Panc1 (cell line): ENCODE measurements around the gene EYA2. TPM values are rescaled to one million over a fixed set of nuclear protein-coding genes. Genes with fewer than 3 reads are reported as not detected.

ENCODE experiments used
- ATAC-seq: fragments of 200-7000 bp; cut with Tn5 transposase; 2 replicates; pipeline ENCODE4 v1.9.1; 2020; ENCODE audit warnings: mild to moderate bottlenecking, moderate library complexity
- BruUV-seq: library from RNA; stranded (reverse); fragments of 400-500 nt; replicated peaks from 2 replicates; lab custom pipeline; 2021; lab: Mats Ljungman, UMichigan
- CTCF ChIA-PET: fragments of 300-600 bp; sonication (Branson Sonifier 250); formaldehyde crosslinking; loops from one replicate; lab custom pipeline; 2022; ENCODE audit warnings: antibody characterized with exemption; lab: Charles Lee
- POLR2A ChIA-PET: fragments of 300-600 bp; sonication (Branson Sonifier 250); formaldehyde crosslinking; loops from one replicate; lab custom pipeline; 2022; ENCODE audit warnings: antibody characterized with exemption; lab: Charles Lee
- DNase-seq: peaks from one replicate; pipeline ENCODE4 v3.0.0-alpha.2; 2010; ENCODE audit warnings: low read depth, low spot score
- H3K27ac ChIP-seq: 2 replicates; pipeline ENCODE4 v1.5.1; 2011; ENCODE audit warnings: mild to moderate bottlenecking, low read length, inconsistent platforms
- H3K27me3 ChIP-seq: fragments of 200-500 bp; sonication (Bioruptor generic); 2 replicates; pipeline ENCODE4 v1.6.0; 2014; ENCODE audit warnings: low read length, inconsistent platforms; ENCODE audit not compliant: control insufficient read depth, insufficient read depth
- H3K36me3 ChIP-seq: fragments of 200-500 bp; sonication (Bioruptor generic); 2 replicates; pipeline ENCODE4 v1.5.1; 2014; ENCODE audit warnings: inconsistent platforms, mild to moderate bottlenecking, low read length, moderate library complexity; ENCODE audit not compliant: control insufficient read depth, insufficient read depth
- H3K4me1 ChIP-seq: 2 replicates; pipeline ENCODE4 v1.5.1; 2011; ENCODE audit warnings: inconsistent platforms, mild to moderate bottlenecking, low read length, moderate library complexity; ENCODE audit not compliant: control insufficient read depth, insufficient read depth
- H3K4me3 ChIP-seq, 2 experiments: 2 replicates each; pipeline ENCODE4 v1.5.1; 2011 to 2012; ENCODE audit warnings: low read depth in 2 of 2, low read length in 2 of 2, mild to moderate bottlenecking in 2 of 2, inconsistent platforms in 1 of 2, moderate library complexity in 1 of 2
- H3K9me3 ChIP-seq: fragments of 200-500 bp; sonication (Bioruptor generic); 2 replicates; pipeline ENCODE4 v1.5.1; 2014; ENCODE audit warnings: low read depth, mild to moderate bottlenecking, inconsistent platforms, low read length, moderate library complexity; ENCODE audit not compliant: control insufficient read depth, insufficient read depth
- POLR2AphosphoS5 ChIP-seq: IDR thresholded peaks from 2 replicates; pipeline ENCODE4 v1.6.1; 2012; ENCODE audit warnings: mild to moderate bottlenecking, low read depth, low read length, moderate library complexity
- SIN3A ChIP-seq: IDR thresholded peaks from 2 replicates; pipeline ENCODE4 v1.6.1; 2012; ENCODE audit warnings: low read depth, mild to moderate bottlenecking, low read length, moderate library complexity, borderline replicate concordance; ENCODE audit not compliant: insufficient read depth
- TCF7L2 ChIP-seq: IDR thresholded peaks from 2 replicates; pipeline ENCODE4 v1.6.1; 2011; ENCODE audit warnings: mild to moderate bottlenecking, low read depth, low read length, inconsistent platforms
- in situ Hi-C: cut with HindIII; loops from 2 replicates; pipeline ENCODE4 v1.10.0; 2016; ENCODE audit warnings: low sequenced_read_pairs, low pct_unique_long_range_greater_than_20kb
- intact Hi-C: fragments of 100-400 bp; cut with micrococcal nuclease; formaldehyde crosslinking; loops from one replicate; pipeline ENCODE4 v1.10.0; 2022; ENCODE audit not compliant: unreplicated experiment
- total RNA-seq: library from RNA; stranded (reverse); gene quantifications from one replicate; pipeline ENCODE4 v1.2.1, GENCODE V29; 2021; ENCODE audit not compliant: unreplicated experiment
- TF ChIP-seq, protein P1 (sequence below), 2 experiments: IDR thresholded peaks; 2 replicates each; pipeline ENCODE4 v1.6.1; 2011 to 2012; ENCODE audit warnings: low read depth in 2 of 2, control low read depth in 1 of 2, low read length in 1 of 2, mild to moderate bottlenecking in 1 of 2, moderate library complexity in 1 of 2; ENCODE audit not compliant: insufficient read depth in 1 of 2
- TF ChIP-seq, protein P2 (sequence below): fragments of 450-650 bp; IDR thresholded peaks from 2 replicates; pipeline ENCODE4 v1.5.1; 2017; ENCODE audit warnings: mild to moderate bottlenecking

EYA2 gene
- total RNA-seq, 1 experiment from 2014 or later, result 1.9 TPM

- no peak overlapping the region for H3K27ac ChIP-seq
- in situ Hi-C loops, result no loop called here
- CTCF ChIA-PET, result no interaction called here
- intact Hi-C loops, result no loop called here
- H3K36me3 ChIP-seq, result no peaks in the 10 kb centered on the region
- ATAC-seq, result 0 out of 2 replicates have a peak, but pooled peaks have one; percentile 29
- TF ChIP-seq POLR2AphosphoS5, result no peak
- TF ChIP-seq, protein P1, sequence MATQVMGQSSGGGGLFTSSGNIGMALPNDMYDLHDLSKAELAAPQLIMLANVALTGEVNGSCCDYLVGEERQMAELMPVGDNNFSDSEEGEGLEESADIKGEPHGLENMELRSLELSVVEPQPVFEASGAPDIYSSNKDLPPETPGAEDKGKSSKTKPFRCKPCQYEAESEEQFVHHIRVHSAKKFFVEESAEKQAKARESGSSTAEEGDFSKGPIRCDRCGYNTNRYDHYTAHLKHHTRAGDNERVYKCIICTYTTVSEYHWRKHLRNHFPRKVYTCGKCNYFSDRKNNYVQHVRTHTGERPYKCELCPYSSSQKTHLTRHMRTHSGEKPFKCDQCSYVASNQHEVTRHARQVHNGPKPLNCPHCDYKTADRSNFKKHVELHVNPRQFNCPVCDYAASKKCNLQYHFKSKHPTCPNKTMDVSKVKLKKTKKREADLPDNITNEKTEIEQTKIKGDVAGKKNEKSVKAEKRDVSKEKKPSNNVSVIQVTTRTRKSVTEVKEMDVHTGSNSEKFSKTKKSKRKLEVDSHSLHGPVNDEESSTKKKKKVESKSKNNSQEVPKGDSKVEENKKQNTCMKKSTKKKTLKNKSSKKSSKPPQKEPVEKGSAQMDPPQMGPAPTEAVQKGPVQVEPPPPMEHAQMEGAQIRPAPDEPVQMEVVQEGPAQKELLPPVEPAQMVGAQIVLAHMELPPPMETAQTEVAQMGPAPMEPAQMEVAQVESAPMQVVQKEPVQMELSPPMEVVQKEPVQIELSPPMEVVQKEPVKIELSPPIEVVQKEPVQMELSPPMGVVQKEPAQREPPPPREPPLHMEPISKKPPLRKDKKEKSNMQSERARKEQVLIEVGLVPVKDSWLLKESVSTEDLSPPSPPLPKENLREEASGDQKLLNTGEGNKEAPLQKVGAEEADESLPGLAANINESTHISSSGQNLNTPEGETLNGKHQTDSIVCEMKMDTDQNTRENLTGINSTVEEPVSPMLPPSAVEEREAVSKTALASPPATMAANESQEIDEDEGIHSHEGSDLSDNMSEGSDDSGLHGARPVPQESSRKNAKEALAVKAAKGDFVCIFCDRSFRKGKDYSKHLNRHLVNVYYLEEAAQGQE (IDR thresholded peaks at IDR 0.05; ENCODE audit: insufficient read depth in 1 of 2, low read depth in 2 of 2, low read length in 1 of 2), result no peak
- TF ChIP-seq TCF7L2, result no peak
- TF ChIP-seq, protein P2, sequence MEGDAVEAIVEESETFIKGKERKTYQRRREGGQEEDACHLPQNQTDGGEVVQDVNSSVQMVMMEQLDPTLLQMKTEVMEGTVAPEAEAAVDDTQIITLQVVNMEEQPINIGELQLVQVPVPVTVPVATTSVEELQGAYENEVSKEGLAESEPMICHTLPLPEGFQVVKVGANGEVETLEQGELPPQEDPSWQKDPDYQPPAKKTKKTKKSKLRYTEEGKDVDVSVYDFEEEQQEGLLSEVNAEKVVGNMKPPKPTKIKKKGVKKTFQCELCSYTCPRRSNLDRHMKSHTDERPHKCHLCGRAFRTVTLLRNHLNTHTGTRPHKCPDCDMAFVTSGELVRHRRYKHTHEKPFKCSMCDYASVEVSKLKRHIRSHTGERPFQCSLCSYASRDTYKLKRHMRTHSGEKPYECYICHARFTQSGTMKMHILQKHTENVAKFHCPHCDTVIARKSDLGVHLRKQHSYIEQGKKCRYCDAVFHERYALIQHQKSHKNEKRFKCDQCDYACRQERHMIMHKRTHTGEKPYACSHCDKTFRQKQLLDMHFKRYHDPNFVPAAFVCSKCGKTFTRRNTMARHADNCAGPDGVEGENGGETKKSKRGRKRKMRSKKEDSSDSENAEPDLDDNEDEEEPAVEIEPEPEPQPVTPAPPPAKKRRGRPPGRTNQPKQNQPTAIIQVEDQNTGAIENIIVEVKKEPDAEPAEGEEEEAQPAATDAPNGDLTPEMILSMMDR, result no peak
- no peak for TF ChIP-seq SIN3A
- peaks cover 2% of the 10 kb centered on the region; the same call in 1 of the 2 replicates for H3K27me3 ChIP-seq
- no peaks in the 10 kb centered on the region for H3K4me1 ChIP-seq
- no TSS peak for BruUV-seq
- no peak overlapping the region for H3K4me3 ChIP-seq
- no peak for DNase-seq
- POLR2A ChIA-PET, result no interaction called here
- no peaks in the 10 kb centered on the region for H3K9me3 ChIP-seq
Measured at GRCh38 chr20:47054945-47055344, 160.3 kb downstream of the EYA2 start.

DNA sequence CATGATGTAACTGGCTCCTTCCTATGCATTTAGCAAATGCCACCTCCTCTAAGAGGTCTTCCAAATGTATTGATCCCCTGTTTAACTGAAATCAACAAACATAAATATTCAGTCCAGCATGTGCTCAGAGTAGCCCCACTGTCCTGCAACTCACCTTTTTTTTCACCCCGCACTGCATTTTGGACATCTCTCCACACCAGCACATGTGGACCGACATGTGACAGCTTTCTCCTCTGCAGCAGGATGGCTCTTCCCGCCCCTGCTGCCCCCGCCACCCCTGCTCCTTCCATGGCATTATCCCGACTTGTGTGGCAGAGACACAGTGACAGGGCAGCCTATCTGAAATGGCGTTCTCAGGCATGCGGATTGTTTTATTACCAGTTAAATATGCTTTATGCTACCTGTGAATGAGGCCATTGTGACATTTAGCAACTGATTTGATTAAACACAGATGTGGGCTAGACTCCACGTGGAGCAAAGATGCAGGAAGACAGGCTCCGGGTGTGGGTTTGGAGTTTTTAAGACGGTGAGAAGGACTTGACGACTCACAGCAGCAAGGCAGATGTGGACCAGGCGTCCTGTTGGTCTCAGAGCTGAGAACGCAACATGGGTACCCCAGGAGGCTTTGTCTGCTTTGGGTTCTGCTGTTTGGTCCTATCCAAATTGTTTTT lies 161.2 kb downstream of the EYA2 start:
- TF ChIP-seq SIN3A (no peak), POLR2AphosphoS5 (no peak), TCF7L2 (no peak)
- TF ChIP-seq, protein P2, result no peak
- TF ChIP-seq, protein P1 (IDR thresholded peaks at IDR 0.05; ENCODE audit: insufficient read depth in 1 of 2, low read depth in 2 of 2, low read length in 1 of 2), result no peak
- DNase-seq (no peak), ATAC-seq (peak; percentile 34; the same call in 1 of the 2 replicates)
- no peak overlapping the region for H3K4me3 ChIP-seq
- no peaks in the 10 kb centered on the region for H3K9me3 ChIP-seq
- POLR2A ChIA-PET, result no interaction called here
- no peaks in the 10 kb centered on the region for H3K4me1 ChIP-seq
- no TSS peak for BruUV-seq
- intact Hi-C loops, result no loop called here
- H3K27ac ChIP-seq, result no peak overlapping the region
- in situ Hi-C loops, result no loop called here
- no peaks in the 10 kb centered on the region for H3K36me3 ChIP-seq
- CTCF ChIA-PET, result no interaction called here
- H3K27me3 ChIP-seq, result peaks cover 2% of the 10 kb centered on the region; the same call in 1 of the 2 replicates
